Lower leg skin (tissue), 3 donors: ENCODE data around the gene TTF2.

ENCODE experiments used
- CTCF ChIP-seq, 3 donors: fragments of 450-650 bp; IDR thresholded peaks; one replicate each; pipeline ENCODE4 v1.5.1; 2016; ENCODE audit warnings: antibody characterized with exemption in 3 of 3, mild to moderate bottlenecking in 3 of 3, moderate library complexity in 2 of 3
- POLR2A ChIP-seq, 2 donors: fragments of 450-650 bp; IDR thresholded peaks; one replicate each; pipeline ENCODE4 v1.6.1; 2016 to 2017; ENCODE audit warnings: antibody characterized with exemption in 2 of 2, mild to moderate bottlenecking in 1 of 2, moderate library complexity in 1 of 2

- TF ChIP-seq CTCF (IDR thresholded peaks at IDR 0.05), result no peak
- TF ChIP-seq POLR2A (IDR thresholded peaks at IDR 0.05), result no peak
Observed at GRCh38 chr1:117130526-117130925, 70.4 kb downstream of the TTF2 start.
